ENCODE results near the gene RORC. TPM values are rescaled to one million over a fixed set of nuclear protein-coding genes. Genes with fewer than 3 reads are reported as not detected.
"Not testable (repeated sequence)": the region's sequence is repeated elsewhere in the genome, so short reads cannot be mapped to it uniquely, and the experiment has no call there.

The RORC gene
- total RNA-seq, 1 donor from 2014 or later, result 0.17 TPM

GRCh38 chr1:151858886-151859665 lies 27.5 kb upstream of the RORC start:
- no peak for DNase-seq (ENCODE audit: low read depth)
- Histone ChIP-seq H3K27me3 (ENCODE audit: control insufficient read depth, insufficient read depth, low read length) (no peaks in the 10 kb centered on the region), H3K4me3 (ENCODE audit: low read depth, low read length) (no peak overlapping the region), H3K36me3 (ENCODE audit: control insufficient read depth, insufficient read depth, low read length) (no peaks in the 10 kb centered on the region)
- no peak for TF ChIP-seq CTCF (IDR thresholded peaks at IDR 0.05; ENCODE audit: insufficient read depth, low read length, poor library complexity, severe bottlenecking)

GRCh38 chr1:151858030-151858746 lies 26.6 kb upstream of the RORC start:
- Histone ChIP-seq H3K36me3 (ENCODE audit: control insufficient read depth, insufficient read depth, low read length) (no peaks in the 10 kb centered on the region), H3K27me3 (ENCODE audit: control insufficient read depth, insufficient read depth, low read length) (no peaks in the 10 kb centered on the region), H3K4me3 (ENCODE audit: low read depth, low read length) (no peak overlapping the region)
- DNase-seq (ENCODE audit: low read depth), result no peak
- TF ChIP-seq CTCF (IDR thresholded peaks at IDR 0.05; ENCODE audit: insufficient read depth, low read length, poor library complexity, severe bottlenecking), result no peak

GRCh38 chr1:151855933-151856332 lies 24.3 kb upstream of the RORC start:
- Histone ChIP-seq H3K27me3 (ENCODE audit: control insufficient read depth, insufficient read depth, low read length) (peaks cover 7% of the 10 kb centered on the region), H3K36me3 (ENCODE audit: control insufficient read depth, insufficient read depth, low read length) (no peaks in the 10 kb centered on the region), H3K4me3 (ENCODE audit: low read depth, low read length) (no peak overlapping the region)
- TF ChIP-seq CTCF (IDR thresholded peaks at IDR 0.05; ENCODE audit: insufficient read depth, low read length, poor library complexity, severe bottlenecking), result no peak
- no peak for DNase-seq (ENCODE audit: low read depth)

GRCh38 chr1:151855516-151855915 lies 23.9 kb upstream of the RORC start:
- H3K27me3 ChIP-seq (ENCODE audit: control insufficient read depth, insufficient read depth, low read length); H3K36me3 ChIP-seq (ENCODE audit: control insufficient read depth, insufficient read depth, low read length); H3K4me3 ChIP-seq (ENCODE audit: low read depth, low read length); DNase-seq (ENCODE audit: low read depth): not testable (repeated sequence)

GRCh38 chr1:151854658-151855057 lies 23.1 kb upstream of the RORC start:
- TF ChIP-seq CTCF (IDR thresholded peaks at IDR 0.05; ENCODE audit: insufficient read depth, low read length, poor library complexity, severe bottlenecking), result no peak
- H3K4me3 ChIP-seq (ENCODE audit: low read depth, low read length), result no peak overlapping the region
- no peaks in the 10 kb centered on the region for H3K36me3 ChIP-seq (ENCODE audit: control insufficient read depth, insufficient read depth, low read length)
- no peak for DNase-seq (ENCODE audit: low read depth)
- peaks cover 7% of the 10 kb centered on the region for H3K27me3 ChIP-seq (ENCODE audit: control insufficient read depth, insufficient read depth, low read length)

- no peak for DNase-seq (ENCODE audit: low read depth)
- TF ChIP-seq CTCF (IDR thresholded peaks at IDR 0.05; ENCODE audit: insufficient read depth, low read length, poor library complexity, severe bottlenecking), result no peak
- no peaks in the 10 kb centered on the region for H3K36me3 ChIP-seq (ENCODE audit: control insufficient read depth, insufficient read depth, low read length)
- peaks cover 7% of the 10 kb centered on the region for H3K27me3 ChIP-seq (ENCODE audit: control insufficient read depth, insufficient read depth, low read length)
- no peak within 1 kb of the TSS for H3K4me3 ChIP-seq (ENCODE audit: low read depth, low read length)
These were observed 21.9 kb upstream of the RORC start, which contains the start of gene THEM5 for GRCh38 chr1:151853411-151853943. Gene THEM5, minus strand, starts transcription at chr1:151853712. Its CDS starts 147 bp downstream, at chr1:151853565.
